ENCODE results near the gene SOCS3.
"Not testable (repeated sequence)": the region's sequence is repeated elsewhere in the genome, so short reads cannot be mapped to it uniquely, and the experiment has no call there.

Gene SOCS3

DNA sequence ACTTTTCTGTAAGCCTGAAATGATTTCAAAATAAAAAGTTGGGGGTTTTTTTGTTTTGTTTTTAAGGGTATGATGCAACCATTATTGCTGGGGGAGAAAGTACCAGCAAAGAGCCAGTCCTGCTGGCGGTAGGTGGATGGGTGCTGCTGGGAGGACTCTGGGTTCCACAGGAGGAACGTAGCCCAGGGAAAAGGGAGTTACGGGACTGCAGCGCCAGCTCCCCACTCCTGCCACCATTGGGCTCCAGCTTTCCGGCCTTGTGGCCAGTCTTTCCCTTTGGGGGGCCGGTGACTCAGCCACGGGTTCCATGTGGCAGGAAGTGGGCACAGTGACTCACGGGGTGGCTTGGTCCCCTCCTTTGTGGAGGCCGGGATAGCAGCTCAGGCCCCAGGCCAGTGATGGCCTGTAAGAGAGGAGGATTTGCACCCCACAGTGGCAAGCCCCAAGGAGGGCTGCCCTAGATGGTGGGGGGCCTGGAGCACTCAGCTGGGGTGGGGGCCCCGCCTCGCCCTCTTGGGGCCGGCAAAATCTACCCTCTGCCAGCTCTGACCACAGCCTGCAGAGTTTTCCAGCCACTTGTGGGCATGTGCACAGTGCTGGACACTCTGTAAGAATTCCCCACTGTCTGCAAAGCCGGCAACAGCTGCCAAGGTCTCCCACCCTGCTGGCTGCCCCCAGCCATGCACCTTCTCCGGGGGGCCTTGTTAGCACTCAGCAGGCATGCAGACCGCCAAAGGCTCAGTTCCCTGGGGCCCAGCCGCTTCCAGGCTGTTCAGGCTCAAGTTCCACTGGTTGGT, 30.4 kb downstream of the SOCS3 start:
- DNase-seq, result peak; percentile 66 to 87 (median 78)

DNA sequence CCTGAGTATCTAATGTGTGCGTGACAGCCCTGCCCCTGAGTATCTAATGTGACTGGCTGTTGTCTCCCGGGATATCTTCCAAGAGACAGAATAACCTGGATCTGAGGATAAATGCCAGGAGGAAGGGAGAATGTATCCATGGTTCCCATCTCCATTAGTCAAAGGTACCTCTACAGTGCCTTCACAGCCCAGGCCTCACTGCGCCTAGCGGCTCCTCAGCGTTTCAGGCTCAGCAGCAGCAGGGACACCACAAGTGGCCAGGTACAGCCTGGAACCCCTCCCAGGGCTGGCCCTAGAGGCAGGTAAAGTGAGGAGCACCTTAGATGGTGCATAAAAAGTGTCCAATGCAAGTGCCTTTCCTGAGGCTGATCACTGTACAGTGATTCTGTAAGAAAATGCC, 32.0 kb downstream of the SOCS3 start:
- no peak for DNase-seq

DNA sequence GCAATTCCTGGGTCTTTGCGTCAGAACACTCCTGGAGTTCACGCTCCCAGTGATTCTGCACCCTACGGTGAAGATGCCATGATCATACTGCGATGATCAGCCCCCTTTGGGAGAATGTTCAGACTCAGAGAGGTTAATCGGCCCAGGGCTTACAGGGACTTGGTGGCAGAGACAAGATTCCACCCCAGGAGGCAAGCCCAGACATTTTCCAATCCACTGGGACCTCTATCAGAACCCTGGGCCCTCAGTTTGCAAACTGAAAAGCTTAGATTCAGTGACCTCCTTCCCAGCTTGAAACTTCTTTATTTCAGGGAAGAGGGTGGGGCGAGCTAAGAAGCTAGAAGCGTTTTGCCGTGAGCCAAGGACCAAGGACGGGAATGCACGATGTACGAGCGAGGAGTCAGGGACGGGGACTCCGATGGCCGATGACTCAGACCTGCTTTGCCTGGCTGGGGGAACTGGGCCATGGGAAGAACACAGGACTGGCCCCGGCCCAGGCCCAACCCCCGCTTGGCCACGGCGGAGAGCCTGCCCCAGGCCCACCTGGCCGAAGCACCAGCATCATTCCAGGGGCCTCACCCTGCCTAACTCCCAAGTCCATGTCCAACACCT, 34.7 kb downstream of the SOCS3 start:
- peak; percentile 54 to 69 (median 64) for DNase-seq

DNA sequence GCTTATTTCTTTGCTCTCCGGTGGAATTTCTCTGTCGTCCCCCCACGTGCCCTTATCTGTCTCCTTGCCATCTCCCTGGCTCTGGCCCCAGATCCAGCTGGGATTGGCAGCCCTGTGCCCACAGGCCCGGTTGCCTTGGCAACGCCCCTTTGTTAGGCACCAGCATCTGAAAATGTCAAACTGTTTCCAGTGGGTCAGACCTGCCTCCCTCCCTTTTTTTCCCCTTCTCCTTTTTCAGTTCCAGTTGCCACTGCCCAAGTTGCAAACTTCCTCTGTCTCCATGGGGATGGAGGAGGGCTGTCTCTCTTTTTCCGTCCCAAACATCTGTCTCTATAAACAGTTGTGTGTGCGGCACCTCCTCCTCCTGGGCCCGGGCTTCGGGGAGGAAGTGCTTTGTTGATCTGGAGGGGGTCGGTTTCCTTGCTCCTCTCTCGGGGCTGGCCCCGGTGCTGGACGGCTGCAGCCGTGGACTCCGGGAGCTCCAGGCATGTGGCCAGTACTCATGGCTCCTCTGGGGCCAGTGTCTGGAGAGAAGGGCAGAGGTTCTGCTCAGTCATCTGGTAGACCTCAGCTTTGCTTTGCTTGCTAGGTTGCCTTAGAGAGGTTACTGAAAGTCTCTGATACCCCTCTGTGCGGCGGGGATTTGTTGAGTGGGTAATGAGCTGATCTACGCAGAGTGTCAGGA, 35.3 kb downstream of the SOCS3 start:
- peak; percentile 85 to 93 (median 90) for DNase-seq

DNA sequence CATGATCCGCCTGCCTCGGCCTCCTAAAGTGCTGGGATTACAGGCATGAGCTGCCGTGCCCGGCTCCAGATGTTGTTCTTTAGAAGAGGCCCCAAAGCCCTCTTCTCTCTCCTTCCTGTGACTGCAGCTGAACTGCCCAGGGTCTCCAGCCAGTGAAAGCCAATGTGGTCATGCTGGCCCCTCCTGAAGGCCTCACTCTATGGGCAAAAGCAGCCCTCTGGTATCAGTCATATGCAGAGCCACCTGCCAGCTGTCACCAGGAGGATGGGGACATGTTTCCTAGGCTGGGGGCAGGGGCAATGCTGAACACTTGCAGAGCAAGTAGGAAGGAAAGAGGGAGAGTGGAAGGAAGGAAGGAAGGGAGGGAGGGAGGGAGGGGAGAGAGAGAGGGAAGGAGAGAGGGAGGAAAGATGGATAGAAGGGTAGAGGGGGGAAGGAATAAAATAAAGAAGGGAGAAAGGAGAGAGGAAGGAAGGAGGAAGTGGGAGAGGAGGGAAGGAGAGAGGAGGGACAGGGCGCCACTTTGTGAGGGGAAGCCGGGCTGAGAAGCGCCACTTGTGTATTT, 36.0 kb downstream of the SOCS3 start:
- peak in 1 of 4 experiments; percentile 8 for DNase-seq

DNA sequence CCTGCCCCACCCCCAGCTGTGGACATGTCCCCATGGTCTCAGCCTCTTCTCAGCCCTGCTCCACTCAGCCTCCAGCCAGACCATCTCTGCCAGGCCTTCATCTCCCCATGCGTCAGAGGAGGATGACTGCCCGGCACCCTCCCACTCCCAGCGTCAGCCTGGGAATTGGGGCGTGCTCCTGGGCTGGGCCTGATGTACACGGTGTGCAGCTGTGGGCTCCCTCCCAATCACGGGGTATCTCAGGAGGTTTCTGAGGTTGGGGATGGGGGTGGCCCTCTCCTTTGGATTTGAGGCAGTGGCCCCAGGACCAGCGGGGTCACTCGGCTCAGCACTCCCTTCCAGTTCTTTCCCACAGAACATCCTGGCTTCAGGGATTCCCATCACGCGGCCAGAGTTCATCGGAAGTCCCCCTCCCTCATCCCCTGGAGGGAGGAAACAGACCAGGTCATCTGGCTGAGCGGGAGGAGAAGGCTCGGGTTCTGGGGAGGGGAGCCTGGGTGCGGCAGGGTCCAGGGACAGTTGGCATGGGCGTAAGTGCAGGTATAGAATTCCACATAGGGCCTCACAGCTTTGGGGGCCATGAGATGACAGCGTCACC, 36.9 kb downstream of the SOCS3 start:
- DNase-seq, result no peak

DNA sequence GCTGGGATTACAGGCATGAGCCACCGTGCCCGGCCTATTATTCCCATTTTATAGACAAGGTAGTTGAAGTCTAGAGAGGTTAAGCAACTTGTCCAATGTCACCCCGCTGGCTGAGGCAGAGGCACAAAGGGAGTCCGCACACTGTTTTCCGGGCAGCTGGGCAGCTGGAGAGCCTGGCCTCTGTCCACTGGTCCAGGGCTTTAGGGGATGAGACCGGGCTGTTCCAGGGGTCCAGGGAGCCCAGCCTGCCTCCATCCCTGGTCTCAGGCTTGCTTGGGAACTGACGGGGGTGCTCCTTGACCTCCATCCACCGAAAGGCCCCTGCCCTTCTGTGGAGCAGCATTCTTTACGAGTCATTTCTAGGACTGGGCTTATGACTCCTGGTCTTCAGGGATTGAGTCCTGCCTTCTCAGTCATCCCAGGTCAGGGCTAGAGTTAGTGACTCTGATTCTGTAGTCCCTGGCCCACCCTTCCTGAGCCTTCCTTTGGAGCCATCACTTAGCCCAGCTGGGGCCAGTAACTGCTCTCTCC, 37.5 kb downstream of the SOCS3 start:
- no peak for DNase-seq

DNA sequence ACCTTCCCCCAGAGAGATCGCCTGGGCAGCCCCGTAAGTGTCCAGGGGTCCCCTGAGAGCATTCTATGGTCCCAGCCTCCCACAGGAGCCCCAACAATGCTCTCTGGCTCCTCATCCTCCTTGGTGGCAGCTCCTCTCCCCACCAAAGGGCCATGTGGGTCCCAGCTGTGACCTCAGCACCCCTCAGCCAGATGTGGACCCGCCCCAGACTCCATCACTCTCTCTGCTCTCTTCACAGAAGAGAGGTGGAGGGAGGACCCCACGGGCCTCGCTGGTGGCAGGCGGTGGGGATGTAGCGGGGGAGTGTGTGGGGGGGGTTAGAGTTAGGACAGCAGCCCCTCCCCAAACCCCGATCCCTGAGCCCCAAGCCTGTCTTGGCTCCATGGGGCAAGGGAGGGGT, 41.0 kb downstream of the SOCS3 start:
- peak in 1 of 4 experiments; percentile 1 for DNase-seq

DNA sequence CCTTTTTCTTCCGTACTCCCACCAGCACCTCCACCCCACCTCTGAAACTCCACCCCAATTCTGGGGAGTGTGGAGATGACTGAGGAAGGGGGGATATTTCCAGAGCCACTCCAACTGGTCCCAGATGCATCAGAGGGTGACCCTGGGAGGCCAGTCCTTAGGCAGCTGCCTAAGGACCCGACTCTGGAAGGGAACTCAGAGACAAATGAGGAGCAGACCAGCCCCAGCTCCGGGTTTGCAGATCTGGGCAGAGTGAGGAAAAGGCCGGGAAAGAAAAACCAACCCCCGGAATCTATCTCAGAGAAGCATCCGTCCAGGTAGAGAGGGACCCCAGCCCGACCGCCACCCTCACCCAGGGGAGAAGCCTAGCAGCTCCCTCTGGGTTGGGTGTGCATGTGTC, 41.5 kb downstream of the SOCS3 start:
- peak in 1 of 4 experiments; percentile 1 for DNase-seq

DNA sequence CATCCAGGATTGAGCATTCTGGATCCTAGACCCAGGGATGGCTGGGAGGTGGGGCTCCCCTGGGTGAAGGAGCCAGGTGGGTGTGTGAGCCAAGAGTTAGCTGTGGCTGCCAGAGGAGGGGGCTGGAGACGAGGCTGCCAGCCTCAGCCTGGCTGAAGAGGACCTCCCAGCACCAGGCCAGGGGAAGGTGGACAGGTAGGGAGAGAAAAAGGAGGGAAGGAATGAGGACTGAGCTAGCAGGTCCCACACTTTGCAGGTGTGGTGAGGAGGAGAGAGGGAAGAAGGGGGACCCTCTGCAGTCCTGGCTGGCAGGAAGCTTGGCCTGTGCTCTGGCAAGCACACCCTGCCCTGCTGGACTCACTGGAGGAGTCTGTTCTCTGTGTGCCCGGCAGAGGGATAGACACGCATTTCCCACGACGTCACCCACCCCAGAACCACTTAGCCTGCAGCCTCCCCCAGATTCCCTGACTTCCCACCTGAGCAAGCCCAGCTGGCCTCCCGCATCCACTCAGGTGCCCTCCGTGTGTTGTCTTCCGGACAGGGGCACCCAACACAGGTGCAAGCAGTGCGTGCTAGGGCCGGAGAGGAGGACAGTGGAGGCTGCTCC, 42.0 kb downstream of the SOCS3 start:
- peak in 1 of 4 experiments; percentile 15 for DNase-seq

DNA sequence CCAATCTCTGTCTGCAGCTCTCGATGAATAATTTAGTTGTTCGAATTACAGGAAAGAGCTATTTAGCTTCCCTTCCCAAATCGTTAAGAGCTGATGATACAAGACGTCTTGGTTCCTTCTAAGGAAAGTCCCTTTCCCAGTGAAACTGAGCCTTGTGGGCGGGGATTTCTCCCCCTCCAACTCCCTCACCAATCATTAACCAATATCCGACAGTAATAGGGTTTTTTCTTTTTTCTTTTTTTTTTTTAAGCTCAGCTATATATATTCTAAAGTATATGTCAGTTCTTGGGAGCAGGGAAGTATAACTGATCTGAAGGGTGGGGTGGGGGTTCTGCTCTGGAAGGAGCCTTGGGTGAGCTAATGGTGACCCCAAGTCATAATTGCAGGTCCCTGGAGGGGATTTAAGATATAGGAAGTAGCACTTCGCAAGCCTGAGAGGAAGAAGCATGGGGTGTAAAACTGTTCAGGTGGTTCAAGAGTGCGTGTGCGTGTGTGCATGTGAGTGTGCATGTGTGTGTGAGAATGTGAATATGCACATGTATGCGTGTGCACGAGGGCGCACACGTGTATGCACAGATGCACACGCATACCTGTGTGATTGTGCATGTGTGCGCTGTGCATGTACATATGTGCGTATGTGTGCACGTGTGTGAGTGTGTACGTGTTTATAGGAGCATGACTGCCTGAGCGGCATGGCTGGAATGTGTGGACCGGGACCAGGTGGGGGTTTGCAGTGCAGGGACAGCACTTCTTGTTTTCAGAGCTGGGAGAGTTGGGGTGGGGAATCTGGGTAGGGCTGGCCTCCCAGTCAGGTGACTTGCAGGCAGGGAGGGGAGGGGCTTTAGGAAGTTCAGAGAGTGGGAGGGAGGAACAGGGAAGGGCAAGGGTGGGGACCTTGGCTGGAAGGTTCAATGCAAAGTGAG, 42.7 kb downstream of the SOCS3 start:
- peak; percentile 42 to 80 (median 72) for DNase-seq

DNA sequence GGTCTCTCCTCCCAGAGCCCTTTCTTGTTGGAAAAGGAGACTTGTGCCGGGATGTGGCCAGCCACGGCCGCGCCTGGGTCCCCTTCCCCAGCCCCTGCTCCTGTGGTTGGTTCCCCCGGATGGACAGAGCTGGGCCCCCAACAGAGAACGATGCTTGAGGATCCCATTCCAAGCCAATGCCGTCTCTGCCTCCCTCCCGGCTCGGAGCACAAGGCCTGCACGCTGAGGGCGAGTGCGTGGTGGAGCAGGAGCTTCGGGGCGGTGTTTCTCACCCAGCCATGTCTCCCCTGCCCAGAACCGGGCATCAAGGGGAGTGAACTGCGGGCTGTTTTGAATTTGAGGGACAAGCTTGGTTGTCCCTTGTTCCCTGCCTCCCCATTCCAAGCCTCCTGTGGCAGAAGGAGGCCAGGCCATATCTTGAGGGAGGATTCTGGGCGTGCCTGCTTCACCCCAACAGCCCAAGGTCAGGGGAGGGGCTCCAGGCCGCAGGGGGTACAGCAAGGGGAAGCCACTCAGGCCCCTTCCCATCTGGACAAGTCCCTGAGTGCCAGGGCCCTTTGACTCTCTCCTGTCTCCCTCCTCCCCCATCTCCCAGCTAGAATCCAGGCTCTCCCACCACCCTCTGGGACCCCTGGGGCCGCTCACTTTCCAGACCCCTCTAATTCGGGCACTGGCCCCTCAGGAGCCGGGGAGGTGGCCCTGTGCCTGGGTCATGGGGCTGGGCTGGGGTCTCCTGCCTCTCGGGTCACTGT, 43.6 kb downstream of the SOCS3 start:
- peak in 1 of 4 experiments; percentile 3 for DNase-seq

DNA sequence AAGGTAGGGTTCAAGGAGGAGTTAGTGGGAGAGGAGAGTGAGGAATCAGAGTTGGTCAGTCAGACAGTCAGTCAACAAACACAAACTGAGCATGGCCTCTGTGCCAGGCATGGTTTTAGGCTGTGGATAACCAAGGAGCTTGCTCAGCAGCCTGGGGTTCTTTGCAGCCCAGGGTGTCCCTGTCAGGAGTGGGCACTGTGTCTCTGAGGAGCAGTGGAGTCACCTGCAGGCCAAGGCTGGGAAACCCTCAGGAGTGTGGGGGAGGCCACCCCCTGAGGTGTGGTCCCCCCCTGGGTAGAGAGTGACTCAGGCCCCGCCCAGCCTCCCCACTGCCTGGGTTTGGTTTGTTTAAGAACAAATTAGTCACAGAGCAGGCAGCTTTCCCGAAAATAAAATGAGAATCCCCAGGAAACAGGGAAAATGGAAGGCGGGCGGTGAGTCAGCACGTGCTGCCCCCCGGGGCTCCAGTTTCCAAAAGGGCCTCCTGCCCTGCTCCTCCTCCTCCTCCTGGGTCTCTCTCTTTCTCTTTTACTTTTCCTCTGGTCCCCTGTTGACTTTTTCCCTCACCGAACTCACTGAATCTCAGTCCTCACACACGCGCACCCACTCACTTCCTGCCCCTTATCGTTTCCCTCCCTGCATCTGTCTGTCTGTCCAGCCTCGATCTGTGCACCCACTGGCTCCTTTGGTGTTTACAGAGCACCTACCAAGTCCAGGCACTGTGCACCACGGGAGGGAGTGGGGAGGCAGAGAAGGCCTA, 44.3 kb downstream of the SOCS3 start:
- DNase-seq, result peak in 2 of 4 experiments; percentile 30 to 45

DNA sequence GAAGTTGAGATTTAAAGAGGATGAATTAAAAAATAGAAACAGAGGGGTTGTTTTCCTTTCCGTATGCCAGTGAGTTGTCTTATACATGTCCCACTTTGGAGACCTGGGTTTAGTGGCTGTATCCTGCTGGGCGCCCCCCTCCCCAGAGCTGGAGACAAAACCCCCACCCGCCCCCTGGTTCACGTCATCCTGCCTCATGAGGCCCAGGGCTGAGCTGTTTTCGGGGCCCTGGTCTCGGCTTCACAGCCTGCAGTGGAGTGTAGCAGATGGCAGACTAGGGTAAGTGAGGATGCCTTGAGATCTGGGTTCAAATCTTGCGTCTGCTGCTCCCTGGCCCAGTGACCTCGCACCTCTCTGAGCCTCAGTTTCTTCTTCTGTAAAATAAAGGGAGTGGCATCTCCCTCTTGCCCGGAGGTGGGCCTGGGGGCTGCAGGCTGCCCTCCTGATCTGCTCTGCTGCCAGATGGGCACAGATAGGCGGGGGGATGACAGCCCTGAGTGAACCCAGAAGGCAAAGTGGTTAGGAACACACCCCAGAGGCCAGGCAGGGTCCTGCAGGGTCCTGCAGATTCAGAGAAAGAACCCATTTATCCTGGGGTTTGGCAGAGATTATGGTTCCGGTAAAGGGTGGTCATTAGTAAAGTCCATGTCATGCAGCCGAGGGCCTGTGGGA, 45.1 kb downstream of the SOCS3 start:
- DNase-seq, result peak in 1 of 4 experiments; percentile 4

DNA sequence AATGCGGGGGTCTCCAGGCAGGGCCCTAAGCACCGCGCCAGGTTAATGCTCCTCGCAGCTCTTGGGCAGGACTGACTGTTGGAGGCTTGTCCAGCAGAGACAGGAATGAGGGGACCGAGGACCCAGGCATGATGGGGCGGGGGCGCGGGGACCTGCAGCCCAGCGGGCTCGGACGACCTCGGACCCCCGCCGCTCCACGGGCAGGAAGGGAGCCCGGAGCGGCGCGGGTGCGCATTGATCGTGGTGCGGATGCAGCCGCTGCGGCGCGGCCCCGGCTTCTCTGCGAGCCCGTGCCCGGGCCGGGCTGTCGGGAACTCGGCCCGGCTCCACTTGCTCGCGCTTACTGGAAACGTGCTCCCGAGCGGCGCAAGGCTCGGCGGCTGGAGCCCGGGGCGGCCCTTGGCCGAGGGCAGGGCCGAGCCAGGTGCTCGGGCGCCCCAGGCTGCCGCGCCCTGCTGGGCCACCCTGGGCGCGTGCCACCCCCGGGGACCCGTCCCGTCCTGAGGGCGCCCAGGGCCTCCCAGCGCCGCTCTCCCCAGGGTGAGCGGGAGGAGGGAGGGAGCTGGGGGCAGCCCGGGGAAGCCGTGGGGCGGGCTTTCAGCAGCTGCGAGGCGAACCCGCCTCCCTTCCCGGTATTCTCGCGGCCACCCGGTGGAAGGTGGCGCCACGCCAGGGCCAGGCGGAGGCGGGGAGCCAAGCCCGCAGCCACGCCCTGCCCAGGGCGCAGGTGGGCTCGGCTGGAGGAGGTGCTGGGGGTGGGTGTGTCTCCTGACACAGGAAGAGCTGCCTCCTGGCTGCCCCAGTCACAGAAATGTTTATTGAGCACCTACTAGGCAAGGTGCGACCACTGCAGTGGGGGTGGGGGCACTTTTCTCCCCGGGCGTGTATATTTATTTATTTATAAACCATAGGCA, 45.9 kb downstream of the SOCS3 start:
- peak in 3 of 4 experiments; percentile 44 to 78 (median 58) for DNase-seq

DNA sequence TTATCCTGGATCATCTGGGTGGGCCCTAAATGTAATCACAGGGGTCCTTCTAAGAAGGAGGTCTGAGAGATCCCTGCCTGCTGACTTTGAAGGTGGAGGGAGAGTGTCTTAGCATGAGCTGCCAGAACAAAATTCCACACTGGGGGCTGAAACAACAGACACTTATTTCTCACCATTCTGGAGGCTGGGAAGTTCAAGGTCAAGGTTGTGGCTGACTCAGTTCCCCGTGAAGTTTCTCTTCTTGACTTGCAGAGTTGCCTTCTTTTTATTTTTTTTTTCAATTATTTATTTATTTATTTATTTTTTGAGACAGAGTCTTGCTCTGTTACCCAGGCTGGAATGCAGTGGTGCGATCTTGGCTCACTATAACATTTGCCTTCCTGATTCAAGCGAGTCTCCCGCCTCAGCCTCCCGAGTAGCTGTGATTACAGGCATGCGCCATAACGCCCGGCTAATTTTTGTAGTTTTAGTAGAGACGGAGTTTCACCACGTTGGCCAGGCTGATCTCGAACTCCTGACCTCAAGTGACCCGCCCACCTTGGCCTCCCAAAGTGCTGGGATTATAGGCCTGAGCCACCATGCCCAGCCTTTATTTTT, 50.1 kb downstream of the SOCS3 start:
- DNase-seq, result not testable (repeated sequence)
